Smooth muscle cell (in vitro differentiated cells): ENCODE measurements around the gene BEND5. TPM values are rescaled to one million over a fixed set of nuclear protein-coding genes. Genes with fewer than 3 reads are reported as not detected.

ENCODE experiments used
- DNase-seq: peaks from one replicate; lab custom pipeline; 2025; ENCODE audit not compliant: unreplicated experiment; lab: John Stamatoyannopoulos, UW
- H2AFZ ChIP-seq: fragments of 200-600 bp; sonication (generic); 2 replicates; pipeline ENCODE4 v1.6.0; 2016; ENCODE audit warnings: antibody characterized with exemption, low read depth, mild to moderate bottlenecking
- H3F3A ChIP-seq: fragments of 200-600 bp; sonication (generic); 2 replicates; pipeline ENCODE4 v1.6.0; 2017; ENCODE audit warnings: antibody characterized with exemption, low read depth
- H3K27ac ChIP-seq: fragments of 200-600 bp; sonication (generic); 2 replicates; pipeline ENCODE4 v1.5.1; 2016; ENCODE audit warnings: low read depth, mild to moderate bottlenecking
- H3K27me3 ChIP-seq: fragments of 200-600 bp; sonication (generic); 2 replicates; pipeline ENCODE4 v1.6.1; 2016; ENCODE audit warnings: low read depth, mild to moderate bottlenecking
- H3K36me3 ChIP-seq: fragments of 200-600 bp; sonication (generic); 2 replicates; pipeline ENCODE4 v1.5.1; 2016; ENCODE audit warnings: low read depth
- H3K4me1 ChIP-seq: fragments of 200-600 bp; sonication (generic); 2 replicates; pipeline ENCODE4 v1.5.1; 2016; ENCODE audit warnings: low read depth
- H3K4me2 ChIP-seq: fragments of 200-600 bp; sonication (generic); 2 replicates; pipeline ENCODE4 v1.6.0; 2016; ENCODE audit warnings: mild to moderate bottlenecking
- H3K4me3 ChIP-seq: fragments of 200-600 bp; sonication (generic); 2 replicates; pipeline ENCODE4 v1.5.1; 2016; ENCODE audit warnings: mild to moderate bottlenecking
- H3K79me2 ChIP-seq: fragments of 200-600 bp; sonication (generic); 2 replicates; pipeline ENCODE4 v1.6.0; 2016; ENCODE audit warnings: low read depth, mild to moderate bottlenecking
- H3K9ac ChIP-seq: fragments of 200-600 bp; sonication (generic); 2 replicates; pipeline ENCODE4 v1.6.0; 2016; ENCODE audit warnings: low read depth
- H3K9me3 ChIP-seq: fragments of 200-600 bp; sonication (generic); replicated peaks from 2 replicates; pipeline ENCODE4 v1.5.1; 2016; ENCODE audit warnings: low read depth
- H4K20me1 ChIP-seq: fragments of 200-600 bp; sonication (generic); 2 replicates; pipeline ENCODE4 v1.6.0; 2016; ENCODE audit warnings: low read depth
- CTCF ChIP-seq: fragments of 200-600 bp; sonication (generic); IDR thresholded peaks from 2 replicates; pipeline ENCODE4 v1.5.1; 2017; ENCODE audit warnings: borderline replicate concordance, mild to moderate bottlenecking, antibody characterized with exemption; ENCODE audit not compliant: insufficient read depth, poor library complexity, severe bottlenecking
- WGBS: methylation state at CpG from one replicate; pipeline ENCODE4 v1.1.7; 2016; ENCODE audit warnings: low lambda C conversion rate; 5-methylcytosine and 5-hydroxymethylcytosine counted together
- polyA plus RNA-seq: library from polyadenylated mRNA; unstranded; fragments of >200 nt; fragmentation: Nextera tagmentation; extraction: Ambion mirVana; gene quantifications from 2 replicates; pipeline ENCODE4 v1.2.1, GENCODE V29; 2016
- total RNA-seq: library from RNA; depleted of rRNA; stranded (reverse); fragments of >200 nt; gene quantifications from 2 replicates; pipeline ENCODE4 v1.2.3, GENCODE V29; 2014

The BEND5 gene
- total and polyA plus RNA-seq, 2 experiments from 2014 or later: 4.0 to 10.7 TPM

- no peak for TF ChIP-seq CTCF
Measured at GRCh38 chr1:48684381-48684780, 92.3 kb downstream of the BEND5 start.

GRCh38 chr1:48683839-48684238, 92.9 kb downstream of the BEND5 start:
- Histone ChIP-seq H3K9ac (no peak overlapping the region), H3K4me1 (no peaks in the 10 kb centered on the region), H4K20me1 (no peaks in the 10 kb centered on the region), H3F3A (no peaks in the 10 kb centered on the region), H3K9me3 (no peaks in the 10 kb centered on the region), H3K27me3 (peaks cover 3% of the 10 kb centered on the region), H2AFZ (no peak overlapping the region), H3K36me3 (no peaks in the 10 kb centered on the region), H3K27ac (no peak overlapping the region), H3K79me2 (no peaks in the 10 kb centered on the region), H3K4me2 (no peak overlapping the region), H3K4me3 (no peak overlapping the region)
- TF ChIP-seq CTCF: no peak
- 88% methylated on average over 3 of the region's 3 CpGs for WGBS
- DNase-seq: no peak

More at GRCh38 chr1:48684381-48684780, 92.3 kb downstream of the BEND5 start:
- Histone ChIP-seq H3K27me3 (peaks cover 3% of the 10 kb centered on the region), H3K27ac (no peak overlapping the region), H3K4me2 (no peak overlapping the region), H3K9me3 (no peaks in the 10 kb centered on the region), H3K4me1 (no peaks in the 10 kb centered on the region), H3K9ac (no peak overlapping the region), H3F3A (no peaks in the 10 kb centered on the region), H3K4me3 (no peak overlapping the region), H3K36me3 (no peaks in the 10 kb centered on the region), H4K20me1 (no peaks in the 10 kb centered on the region), H3K79me2 (no peaks in the 10 kb centered on the region), H2AFZ (no peak overlapping the region)
- 91% methylated on average over 4 of the region's 4 CpGs for WGBS
- DNase-seq: no peak

DNA sequence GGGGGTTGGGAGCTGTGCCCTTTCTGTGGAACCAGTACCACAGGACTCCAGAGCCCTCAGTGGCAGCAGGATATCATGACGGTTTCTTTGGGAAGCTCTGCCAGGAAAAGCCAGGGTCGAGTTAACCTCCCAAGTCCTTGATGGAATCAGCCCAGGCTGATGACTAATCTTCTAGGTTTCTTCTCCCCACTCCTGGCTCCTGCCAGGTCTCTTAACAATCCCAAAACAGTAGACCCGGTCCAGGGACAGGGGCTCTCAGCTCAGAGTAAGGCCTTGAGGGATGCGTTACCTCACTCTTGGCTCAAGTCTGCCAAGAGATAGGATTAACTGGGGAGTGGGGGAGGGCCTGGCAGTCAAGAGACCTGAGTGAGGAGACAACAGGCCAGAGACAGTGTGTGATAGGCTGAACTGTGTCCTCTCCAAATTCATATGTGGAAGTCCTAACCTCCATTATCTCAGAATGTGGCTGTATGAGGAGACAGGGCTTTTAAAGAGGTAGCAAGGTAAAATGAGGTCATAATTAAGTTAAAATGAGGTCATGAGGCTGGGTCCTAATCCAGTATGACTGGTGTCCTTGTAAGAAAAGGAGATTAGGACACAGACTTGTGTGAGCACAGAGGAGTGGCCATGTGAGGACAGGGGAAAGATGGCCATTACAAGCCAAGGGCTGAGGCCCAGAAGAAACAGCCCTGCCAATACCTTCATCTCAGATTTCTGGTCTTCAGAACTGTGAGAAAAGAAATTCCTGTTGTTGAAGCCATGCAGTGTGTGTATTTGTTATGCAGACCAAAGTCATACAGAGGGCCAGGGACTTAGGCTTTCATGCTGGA, 95.0 kb downstream of the BEND5 start:
- Histone ChIP-seq H2AFZ (no peak overlapping the region), H3F3A (no peaks in the 10 kb centered on the region), H3K4me1 (no peaks in the 10 kb centered on the region), H3K79me2 (no peaks in the 10 kb centered on the region), H3K27me3 (peaks cover 3% of the 10 kb centered on the region), H3K4me2 (no peak overlapping the region), H4K20me1 (no peaks in the 10 kb centered on the region), H3K9me3 (no peaks in the 10 kb centered on the region), H3K4me3 (no peak overlapping the region), H3K36me3 (no peaks in the 10 kb centered on the region), H3K9ac (no peak overlapping the region), H3K27ac (no peak overlapping the region)
- no peak for TF ChIP-seq CTCF
- WGBS: 70% methylated on average over 4 of the region's 4 CpGs
- DNase-seq: no peak

DNA sequence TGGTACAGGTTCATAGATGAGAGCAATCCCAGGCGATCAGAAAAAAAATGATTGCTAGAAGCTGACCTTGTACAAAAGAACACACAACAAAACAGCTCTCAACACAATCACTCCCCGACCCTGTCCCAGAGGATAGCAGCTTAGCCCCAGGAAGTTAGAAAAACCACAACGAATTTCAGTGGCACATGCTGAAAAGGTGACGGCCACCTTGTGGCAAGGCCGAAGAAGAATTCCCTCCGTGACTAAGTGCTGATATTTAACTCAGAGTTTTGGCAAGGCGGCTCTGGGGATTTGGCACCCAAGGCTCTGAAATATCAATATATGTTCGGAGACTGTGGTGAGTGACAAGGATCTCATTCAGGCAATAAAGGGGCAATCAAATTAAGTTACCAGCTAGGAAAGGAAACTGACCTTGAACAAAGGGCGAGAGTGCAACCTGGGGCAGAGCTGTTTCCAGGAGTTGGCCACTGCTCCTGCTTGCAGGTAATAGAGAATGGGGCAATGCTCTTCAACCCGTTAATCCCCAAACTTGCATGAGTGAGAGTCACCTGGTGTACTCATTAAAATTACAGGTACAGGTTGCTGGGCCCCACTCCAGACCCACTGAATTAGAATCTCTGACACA, 96.2 kb downstream of the BEND5 start:
- no peak for DNase-seq
- Histone ChIP-seq H3K4me3 (no peak overlapping the region), H3K27me3 (peaks cover 3% of the 10 kb centered on the region), H2AFZ (no peak overlapping the region), H3K9ac (no peak overlapping the region), H3K4me1 (no peaks in the 10 kb centered on the region), H3F3A (no peaks in the 10 kb centered on the region), H3K79me2 (no peaks in the 10 kb centered on the region), H3K27ac (no peak overlapping the region), H4K20me1 (no peaks in the 10 kb centered on the region), H3K4me2 (no peak overlapping the region), H3K36me3 (no peaks in the 10 kb centered on the region), H3K9me3 (no peaks in the 10 kb centered on the region)
- WGBS: 69% methylated on average over 10 of the region's 10 CpGs
- no peak for TF ChIP-seq CTCF
